Caco-2 (cell line): ENCODE measurements around the gene PALLD. TPM values are rescaled to one million over a fixed set of nuclear protein-coding genes. Genes with fewer than 3 reads are reported as not detected.

ENCODE experiments used
- BruUV-seq: library from RNA; stranded (reverse); fragments of 400-500 nt; replicated peaks from 2 replicates; lab custom pipeline; 2021; lab: Mats Ljungman, UMichigan
- CTCF ChIA-PET: fragments of 300-600 bp; sonication (Branson Sonifier 250); formaldehyde crosslinking; loops from one replicate; lab custom pipeline; 2022; ENCODE audit warnings: antibody characterized with exemption; lab: Charles Lee
- POLR2A ChIA-PET: fragments of 300-600 bp; sonication (Branson Sonifier 250); formaldehyde crosslinking; loops from one replicate; lab custom pipeline; 2022; ENCODE audit warnings: antibody characterized with exemption; lab: Charles Lee
- DNase-seq, 2 experiments: peaks; one replicate each; pipeline versions ENCODE4 v3.0.0 to v3.0.0-alpha.2; 2020 to 2022
- H3K27me3 ChIP-seq: replicated peaks from 2 replicates; pipeline ENCODE4 v1.6.0; 2011; ENCODE audit warnings: low read length; ENCODE audit not compliant: control insufficient read depth, insufficient read depth
- H3K36me3 ChIP-seq: 2 replicates; pipeline ENCODE4 v1.5.1; 2011; ENCODE audit warnings: low read length; ENCODE audit not compliant: control insufficient read depth, insufficient read depth
- H3K4me1 ChIP-seq: fragments of 250-450 bp; sonication (Bioruptor Pico); 2 replicates; pipeline ENCODE4 v1.5.1; 2020; ENCODE audit warnings: mild to moderate bottlenecking
- H3K4me3 ChIP-seq: 2 replicates; pipeline ENCODE4 v1.5.1; 2011; ENCODE audit warnings: low read depth, mild to moderate bottlenecking, control low read depth, low read length
- H3K9me3 ChIP-seq: fragments of 250-450 bp; sonication (Bioruptor Pico); 2 replicates; pipeline ENCODE4 v1.5.1; 2020; ENCODE audit warnings: mild to moderate bottlenecking, moderate library complexity
- H3K27ac Mint-ChIP-seq: one replicate; pipeline ENCODE4 v1.8.0; 2022; ENCODE audit warnings: mixed read lengths; ENCODE audit not compliant: unreplicated experiment
- H3K27me3 Mint-ChIP-seq: one replicate; pipeline ENCODE4 v1.8.0; 2022; ENCODE audit warnings: mixed read lengths; ENCODE audit not compliant: insufficient read depth, unreplicated experiment
- H3K36me3 Mint-ChIP-seq: one replicate; pipeline ENCODE4 v1.8.0; 2022; ENCODE audit warnings: mild to moderate bottlenecking, mixed read lengths; ENCODE audit not compliant: insufficient read depth, unreplicated experiment
- H3K4me1 Mint-ChIP-seq: one replicate; pipeline ENCODE4 v1.8.0; 2022; ENCODE audit warnings: low read depth, mixed read lengths; ENCODE audit not compliant: unreplicated experiment
- H3K4me3 Mint-ChIP-seq: one replicate; pipeline ENCODE4 v1.8.0; 2022; ENCODE audit warnings: mild to moderate bottlenecking, moderate library complexity, mixed read lengths; ENCODE audit not compliant: unreplicated experiment
- H3K9me3 Mint-ChIP-seq: one replicate; pipeline ENCODE4 v1.8.0; 2022; ENCODE audit warnings: mixed read lengths; ENCODE audit not compliant: unreplicated experiment
- intact Hi-C: fragments of 100-400 bp; cut with micrococcal nuclease; formaldehyde crosslinking; loops from one replicate; pipeline ENCODE4 v1.10.0; 2022; ENCODE audit not compliant: unreplicated experiment
- total RNA-seq: library from RNA; stranded (reverse); gene quantifications from 2 replicates; pipeline ENCODE4 v1.2.3, GENCODE V29; 2022
- TF ChIP-seq, protein P1 (sequence below), 2 experiments: fragments of 200-600 bp in 1 of 2; IDR thresholded peaks; 1 replicate in 1 of 2; 2 replicates in 1 of 2; pipeline versions ENCODE4 v1.5.1 to v1.8.0; 2011 to 2022; ENCODE audit warnings: antibody characterized with exemption in 1 of 2, control low read depth in 1 of 2, inconsistent platforms in 1 of 2, low read depth in 1 of 2, low read length in 1 of 2, mild to moderate bottlenecking in 1 of 2, moderate library complexity in 1 of 2; ENCODE audit not compliant: insufficient read depth in 1 of 2, severe bottlenecking in 1 of 2, unreplicated experiment in 1 of 2

PALLD gene
- total RNA-seq, 1 experiment from 2014 or later: 12.3 TPM

- intact Hi-C loops: loop anchor here (1.0 to 5.0 kb wide), 2 partner anchors 14 to 91 kb away; no protein-coding TSS in a partner anchor
- no peaks in the 10 kb centered on the region for H3K4me1 Mint-ChIP-seq
- H3K9me3 ChIP-seq: no peaks in the 10 kb centered on the region
- no peaks in the 10 kb centered on the region for H3K27me3 ChIP-seq
- H3K4me3 Mint-ChIP-seq: peak overlapping the region; percentile 71
- no TSS peak for BruUV-seq
- CTCF ChIA-PET: interaction anchor here (1.0 kb wide), 1 partner anchor 17 kb away, joined by 3 read pairs; no protein-coding TSS in a partner anchor
- POLR2A ChIA-PET: interaction anchor here (0.7 to 1.3 kb wide), 5 partner anchors 8 to 102 kb away, joined by 4 to 12 read pairs (median 7); no protein-coding TSS in a partner anchor
- DNase-seq: no peak
- H3K4me3 ChIP-seq: peak overlapping the region; percentile 60
- TF ChIP-seq, protein P1, sequence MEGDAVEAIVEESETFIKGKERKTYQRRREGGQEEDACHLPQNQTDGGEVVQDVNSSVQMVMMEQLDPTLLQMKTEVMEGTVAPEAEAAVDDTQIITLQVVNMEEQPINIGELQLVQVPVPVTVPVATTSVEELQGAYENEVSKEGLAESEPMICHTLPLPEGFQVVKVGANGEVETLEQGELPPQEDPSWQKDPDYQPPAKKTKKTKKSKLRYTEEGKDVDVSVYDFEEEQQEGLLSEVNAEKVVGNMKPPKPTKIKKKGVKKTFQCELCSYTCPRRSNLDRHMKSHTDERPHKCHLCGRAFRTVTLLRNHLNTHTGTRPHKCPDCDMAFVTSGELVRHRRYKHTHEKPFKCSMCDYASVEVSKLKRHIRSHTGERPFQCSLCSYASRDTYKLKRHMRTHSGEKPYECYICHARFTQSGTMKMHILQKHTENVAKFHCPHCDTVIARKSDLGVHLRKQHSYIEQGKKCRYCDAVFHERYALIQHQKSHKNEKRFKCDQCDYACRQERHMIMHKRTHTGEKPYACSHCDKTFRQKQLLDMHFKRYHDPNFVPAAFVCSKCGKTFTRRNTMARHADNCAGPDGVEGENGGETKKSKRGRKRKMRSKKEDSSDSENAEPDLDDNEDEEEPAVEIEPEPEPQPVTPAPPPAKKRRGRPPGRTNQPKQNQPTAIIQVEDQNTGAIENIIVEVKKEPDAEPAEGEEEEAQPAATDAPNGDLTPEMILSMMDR (IDR thresholded peaks at IDR 0.05; ENCODE audit: insufficient read depth in 1 of 2, low read depth in 1 of 2, low read length in 1 of 2, severe bottlenecking in 1 of 2, unreplicated experiment in 1 of 2): no peak
- no peaks in the 10 kb centered on the region for H3K36me3 Mint-ChIP-seq
- no peaks in the 10 kb centered on the region for H3K9me3 Mint-ChIP-seq
- peak overlapping the region; percentile 9 for H3K27ac Mint-ChIP-seq
- no peaks in the 10 kb centered on the region for H3K27me3 Mint-ChIP-seq
- no peaks in the 10 kb centered on the region for H3K4me1 ChIP-seq
- H3K36me3 ChIP-seq: no peaks in the 10 kb centered on the region
These were observed 334.7 kb downstream of the PALLD start for GRCh38 chr4:168831585-168831918.

DNA sequence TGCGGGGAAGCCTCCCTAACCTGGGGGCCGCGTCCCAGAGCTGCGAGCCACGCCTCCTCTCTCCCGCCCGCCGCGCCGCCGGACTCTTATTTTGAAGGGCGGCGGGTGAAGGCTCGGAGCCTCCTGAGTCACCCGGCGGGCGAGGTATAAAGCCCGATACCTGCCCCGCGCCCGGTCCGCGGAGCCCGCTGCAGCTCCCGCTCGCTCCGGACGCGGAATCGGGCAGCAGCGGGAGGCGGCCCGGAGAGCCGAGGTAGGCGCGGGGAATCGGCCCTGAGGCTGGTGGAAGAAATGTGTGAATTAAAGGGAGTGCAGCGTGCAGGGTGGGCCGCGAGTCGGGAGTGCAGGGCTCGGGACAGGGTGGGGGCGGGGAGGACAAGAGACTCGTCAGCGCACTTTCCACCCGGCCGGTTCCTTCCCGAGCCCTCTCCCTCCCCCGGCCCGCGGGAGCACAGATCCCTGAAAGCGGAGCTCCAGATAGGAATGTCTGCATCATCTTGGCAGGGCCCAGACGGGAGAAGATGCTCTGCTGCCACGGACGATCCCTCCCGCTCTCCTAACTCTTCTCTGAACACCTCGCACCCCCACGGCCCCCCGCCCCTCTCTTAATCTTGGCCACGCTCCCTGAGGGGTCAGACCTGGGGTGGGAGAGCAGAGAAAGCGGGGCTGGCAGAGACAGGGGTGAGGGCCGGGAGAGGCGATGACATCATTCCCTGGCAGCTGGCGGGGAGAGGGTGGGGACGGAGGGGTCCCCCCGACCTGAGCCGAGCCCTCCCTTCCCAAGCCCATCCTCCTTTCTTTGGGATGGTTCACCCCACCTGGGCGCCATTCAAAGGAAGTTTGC lies 335.3 kb downstream of the PALLD start:
- Histone ChIP-seq H3K27me3 (no peaks in the 10 kb centered on the region), H3K9me3 (no peaks in the 10 kb centered on the region), H3K4me3 (peak overlapping the region; percentile 60), H3K36me3 (no peaks in the 10 kb centered on the region), H3K4me1 (no peaks in the 10 kb centered on the region)
- peak; percentile 67 to 79 for DNase-seq
- peak overlapping the region; percentile 71 for H3K4me3 Mint-ChIP-seq
- CTCF ChIA-PET: interaction anchor here (0.7 to 1.1 kb wide), 3 partner anchors 17 to 79 kb away, joined by 3 read pairs; no protein-coding TSS in a partner anchor
- TF ChIP-seq, protein P1 (IDR thresholded peaks at IDR 0.05; ENCODE audit: insufficient read depth in 1 of 2, low read depth in 1 of 2, low read length in 1 of 2, severe bottlenecking in 1 of 2, unreplicated experiment in 1 of 2): no peak
- peaks cover 5% of the 10 kb centered on the region for H3K36me3 Mint-ChIP-seq
- H3K9me3 Mint-ChIP-seq: no peaks in the 10 kb centered on the region
- POLR2A ChIA-PET: interaction anchor here (0.7 to 1.3 kb wide), 5 partner anchors 8 to 103 kb away, joined by 4 to 12 read pairs (median 7); no protein-coding TSS in a partner anchor
- BruUV-seq: no TSS peak
- peak overlapping the region; percentile 9 for H3K27ac Mint-ChIP-seq
- no peaks in the 10 kb centered on the region for H3K27me3 Mint-ChIP-seq
- intact Hi-C loops: loop anchor here (1.0 to 5.0 kb wide), 2 partner anchors 15 to 90 kb away; no protein-coding TSS in a partner anchor
- H3K4me1 Mint-ChIP-seq: no peaks in the 10 kb centered on the region

GRCh38 chr4:168832763-168833575 lies 336.1 kb downstream of the PALLD start:
- no peaks in the 10 kb centered on the region for H3K9me3 Mint-ChIP-seq
- H3K36me3 Mint-ChIP-seq: peaks cover 12% of the 10 kb centered on the region
- TF ChIP-seq, protein P1 (IDR thresholded peaks at IDR 0.05; ENCODE audit: insufficient read depth in 1 of 2, low read depth in 1 of 2, low read length in 1 of 2, severe bottlenecking in 1 of 2, unreplicated experiment in 1 of 2): no peak
- Histone ChIP-seq H3K27me3 (no peaks in the 10 kb centered on the region), H3K9me3 (no peaks in the 10 kb centered on the region), H3K4me1 (no peaks in the 10 kb centered on the region), H3K36me3 (no peaks in the 10 kb centered on the region), H3K4me3 (peak overlapping the region; percentile 60)
- ChIA-PET POLR2A (interaction anchor here (1.3 kb wide), 1 partner anchor 16 kb away, joined by 7 read pairs; no protein-coding TSS in a partner anchor), CTCF (interaction anchor here (0.7 to 1.1 kb wide), 3 partner anchors 16 to 78 kb away, joined by 3 read pairs; no protein-coding TSS in a partner anchor)
- peak overlapping the region; percentile 71 for H3K4me3 Mint-ChIP-seq
- peaks cover 2% of the 10 kb centered on the region for H3K4me1 Mint-ChIP-seq
- DNase-seq: no peak
- peak overlapping the region; percentile 9 for H3K27ac Mint-ChIP-seq
- H3K27me3 Mint-ChIP-seq: no peaks in the 10 kb centered on the region
- intact Hi-C loops: loop anchor here (5.0 kb wide), 1 partner anchor 89 kb away; no protein-coding TSS in a partner anchor
- no TSS peak for BruUV-seq
